HG03039 (cell line): Measurements from ENCODE around the gene C2CD4B.

ENCODE experiments used
- ATAC-seq: cut with Tn5 transposase; IDR thresholded peaks from one replicate; pipeline ENCODE4 v1.9.1; 2021; ENCODE audit warnings: mild to moderate bottlenecking, moderate library complexity; ENCODE audit not compliant: unreplicated experiment

Gene C2CD4B

GRCh38 chr15:62120776-62121175, 44.3 kb downstream of the C2CD4B start:
- ATAC-seq: no peak

- no peak for ATAC-seq
Measured at GRCh38 chr15:62119874-62120273, 45.2 kb downstream of the C2CD4B start.

GRCh38 chr15:62119227-62119864, 45.7 kb downstream of the C2CD4B start:
- no peak for ATAC-seq

- no peak for ATAC-seq
Measured at GRCh38 chr15:62118520-62119226, 46.4 kb downstream of the C2CD4B start.

GRCh38 chr15:62115847-62116246, 49.2 kb downstream of the C2CD4B start:
- ATAC-seq: no peak
